ENCODE data around the gene GNGT1. TPM values are rescaled to one million over a fixed set of nuclear protein-coding genes. Genes with fewer than 3 reads are reported as not detected.

Gene GNGT1
- polyA plus RNA-seq, 1 donor from 2014 or later = not detected

DNA sequence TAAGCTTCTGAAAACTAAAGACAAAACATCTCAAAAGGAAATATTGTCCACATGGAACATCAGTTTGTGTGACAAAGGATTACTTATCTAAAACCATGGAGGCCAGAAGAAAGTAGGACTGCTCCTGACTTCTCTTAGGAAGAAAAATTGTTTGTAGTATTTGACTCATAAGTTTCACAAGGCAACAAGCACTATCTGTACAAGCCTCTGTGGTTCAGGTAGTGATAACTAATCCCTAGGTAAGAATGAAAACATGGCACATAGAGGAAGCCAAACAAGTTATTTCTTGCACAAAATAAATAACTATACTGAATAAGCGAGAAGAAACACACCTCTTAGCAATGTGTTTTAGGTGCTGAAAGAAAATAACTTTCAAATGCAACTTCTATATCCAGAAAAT, 46.1 kb upstream of the GNGT1 start:
- no peaks in the 10 kb centered on the region for H4K20me1 ChIP-seq (ENCODE audit: insufficient read depth)
- H3K27me3 ChIP-seq (ENCODE audit: insufficient read depth, low read depth, low read length) = no peaks in the 10 kb centered on the region
- no peaks in the 10 kb centered on the region for H3K79me2 ChIP-seq (replicated peaks; ENCODE audit: insufficient read depth, low read length)
- TF ChIP-seq TAF1 (IDR thresholded peaks at IDR 0.05; ENCODE audit: low read depth) (no peak), POLR2AphosphoS5 (IDR thresholded peaks at IDR 0.05) (no peak), EZH2 (IDR thresholded peaks at IDR 0.05; ENCODE audit: borderline replicate concordance, insufficient read depth, low read length, poor library complexity, severe bottlenecking) (no peak), MXI1 (conservative IDR thresholded peaks at IDR 0.05; ENCODE audit: poor library complexity, severe bottlenecking) (no peak), RAD21 (conservative IDR thresholded peaks at IDR 0.05) (no peak), SMC3 (conservative IDR thresholded peaks at IDR 0.05; ENCODE audit: poor library complexity) (no peak), EP300 (conservative IDR thresholded peaks at IDR 0.05; ENCODE audit: poor library complexity, severe bottlenecking) (no peak)
- TF ChIP-seq, protein P1, sequence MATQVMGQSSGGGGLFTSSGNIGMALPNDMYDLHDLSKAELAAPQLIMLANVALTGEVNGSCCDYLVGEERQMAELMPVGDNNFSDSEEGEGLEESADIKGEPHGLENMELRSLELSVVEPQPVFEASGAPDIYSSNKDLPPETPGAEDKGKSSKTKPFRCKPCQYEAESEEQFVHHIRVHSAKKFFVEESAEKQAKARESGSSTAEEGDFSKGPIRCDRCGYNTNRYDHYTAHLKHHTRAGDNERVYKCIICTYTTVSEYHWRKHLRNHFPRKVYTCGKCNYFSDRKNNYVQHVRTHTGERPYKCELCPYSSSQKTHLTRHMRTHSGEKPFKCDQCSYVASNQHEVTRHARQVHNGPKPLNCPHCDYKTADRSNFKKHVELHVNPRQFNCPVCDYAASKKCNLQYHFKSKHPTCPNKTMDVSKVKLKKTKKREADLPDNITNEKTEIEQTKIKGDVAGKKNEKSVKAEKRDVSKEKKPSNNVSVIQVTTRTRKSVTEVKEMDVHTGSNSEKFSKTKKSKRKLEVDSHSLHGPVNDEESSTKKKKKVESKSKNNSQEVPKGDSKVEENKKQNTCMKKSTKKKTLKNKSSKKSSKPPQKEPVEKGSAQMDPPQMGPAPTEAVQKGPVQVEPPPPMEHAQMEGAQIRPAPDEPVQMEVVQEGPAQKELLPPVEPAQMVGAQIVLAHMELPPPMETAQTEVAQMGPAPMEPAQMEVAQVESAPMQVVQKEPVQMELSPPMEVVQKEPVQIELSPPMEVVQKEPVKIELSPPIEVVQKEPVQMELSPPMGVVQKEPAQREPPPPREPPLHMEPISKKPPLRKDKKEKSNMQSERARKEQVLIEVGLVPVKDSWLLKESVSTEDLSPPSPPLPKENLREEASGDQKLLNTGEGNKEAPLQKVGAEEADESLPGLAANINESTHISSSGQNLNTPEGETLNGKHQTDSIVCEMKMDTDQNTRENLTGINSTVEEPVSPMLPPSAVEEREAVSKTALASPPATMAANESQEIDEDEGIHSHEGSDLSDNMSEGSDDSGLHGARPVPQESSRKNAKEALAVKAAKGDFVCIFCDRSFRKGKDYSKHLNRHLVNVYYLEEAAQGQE (IDR thresholded peaks at IDR 0.05; ENCODE audit: borderline replicate concordance) = no peak
- TF ChIP-seq, protein P2, sequence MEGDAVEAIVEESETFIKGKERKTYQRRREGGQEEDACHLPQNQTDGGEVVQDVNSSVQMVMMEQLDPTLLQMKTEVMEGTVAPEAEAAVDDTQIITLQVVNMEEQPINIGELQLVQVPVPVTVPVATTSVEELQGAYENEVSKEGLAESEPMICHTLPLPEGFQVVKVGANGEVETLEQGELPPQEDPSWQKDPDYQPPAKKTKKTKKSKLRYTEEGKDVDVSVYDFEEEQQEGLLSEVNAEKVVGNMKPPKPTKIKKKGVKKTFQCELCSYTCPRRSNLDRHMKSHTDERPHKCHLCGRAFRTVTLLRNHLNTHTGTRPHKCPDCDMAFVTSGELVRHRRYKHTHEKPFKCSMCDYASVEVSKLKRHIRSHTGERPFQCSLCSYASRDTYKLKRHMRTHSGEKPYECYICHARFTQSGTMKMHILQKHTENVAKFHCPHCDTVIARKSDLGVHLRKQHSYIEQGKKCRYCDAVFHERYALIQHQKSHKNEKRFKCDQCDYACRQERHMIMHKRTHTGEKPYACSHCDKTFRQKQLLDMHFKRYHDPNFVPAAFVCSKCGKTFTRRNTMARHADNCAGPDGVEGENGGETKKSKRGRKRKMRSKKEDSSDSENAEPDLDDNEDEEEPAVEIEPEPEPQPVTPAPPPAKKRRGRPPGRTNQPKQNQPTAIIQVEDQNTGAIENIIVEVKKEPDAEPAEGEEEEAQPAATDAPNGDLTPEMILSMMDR (IDR thresholded peaks at IDR 0.05; ENCODE audit: poor library complexity, severe bottlenecking) = no peak
- H3K9me3 ChIP-seq (ENCODE audit: low read length) = no peaks in the 10 kb centered on the region
- H2AFZ ChIP-seq (ENCODE audit: low read depth, low read length) = no peak overlapping the region
- no peak overlapping the region for H3K4me2 ChIP-seq (ENCODE audit: low read length)
- H3K27ac ChIP-seq (ENCODE audit: low read length) = no peak overlapping the region
- no peak overlapping the region for H3K4me3 ChIP-seq (ENCODE audit: low read length)
- no peaks in the 10 kb centered on the region for H3F3A ChIP-seq (ENCODE audit: insufficient read depth, low read length, poor library complexity, severe bottlenecking)
- H3K9ac ChIP-seq (ENCODE audit: low read length) = no peak overlapping the region
- H3K36me3 ChIP-seq (ENCODE audit: insufficient read depth, low read length) = no peaks in the 10 kb centered on the region
- no peaks in the 10 kb centered on the region for H3K9me2 ChIP-seq (ENCODE audit: insufficient read depth, low read length)

DNA sequence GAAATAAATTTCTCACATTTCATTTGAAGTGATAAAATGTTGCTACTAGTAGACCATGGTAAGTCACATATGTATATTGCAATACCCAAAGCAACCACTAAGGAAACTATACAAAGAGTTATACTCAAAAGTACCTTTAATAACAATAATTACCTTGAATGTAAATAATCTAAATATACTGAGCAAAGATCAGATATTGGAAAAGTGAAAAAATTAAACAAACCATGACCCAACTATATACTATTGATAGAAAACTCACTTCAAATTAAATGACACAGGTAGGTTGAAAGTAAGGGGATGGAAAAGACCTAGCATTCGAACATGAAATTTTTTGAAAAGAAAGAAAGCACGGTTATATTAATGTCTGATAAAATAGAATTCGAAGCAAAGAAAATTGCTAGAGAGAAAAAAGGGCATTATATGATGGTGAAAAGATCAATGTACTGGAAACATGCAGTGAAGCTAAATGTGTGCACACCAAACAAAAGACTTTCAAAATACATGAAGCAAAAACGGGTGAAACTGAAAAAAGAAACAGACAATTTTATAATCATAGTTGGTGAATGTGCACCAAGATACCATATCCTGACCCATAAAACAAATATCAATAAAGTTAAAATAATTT, 44.9 kb upstream of the GNGT1 start:
- Histone ChIP-seq H3K36me3 (ENCODE audit: insufficient read depth, low read length) (no peaks in the 10 kb centered on the region), H3K9ac (ENCODE audit: low read length) (no peak overlapping the region), H3K9me3 (ENCODE audit: low read length) (no peaks in the 10 kb centered on the region), H3K79me2 (replicated peaks; ENCODE audit: insufficient read depth, low read length) (no peaks in the 10 kb centered on the region), H3K4me3 (ENCODE audit: low read length) (no peak overlapping the region), H3K27ac (ENCODE audit: low read length) (no peak overlapping the region), H3F3A (ENCODE audit: insufficient read depth, low read length, poor library complexity, severe bottlenecking) (no peaks in the 10 kb centered on the region), H3K4me2 (ENCODE audit: low read length) (no peak overlapping the region), H4K20me1 (ENCODE audit: insufficient read depth) (no peaks in the 10 kb centered on the region), H3K27me3 (ENCODE audit: insufficient read depth, low read depth, low read length) (no peaks in the 10 kb centered on the region), H3K9me2 (ENCODE audit: insufficient read depth, low read length) (no peaks in the 10 kb centered on the region), H2AFZ (ENCODE audit: low read depth, low read length) (no peak overlapping the region)
- TF ChIP-seq EZH2 (IDR thresholded peaks at IDR 0.05; ENCODE audit: borderline replicate concordance, insufficient read depth, low read length, poor library complexity, severe bottlenecking) (no peak), TAF1 (IDR thresholded peaks at IDR 0.05; ENCODE audit: low read depth) (no peak), EP300 (conservative IDR thresholded peaks at IDR 0.05; ENCODE audit: poor library complexity, severe bottlenecking) (no peak), MXI1 (conservative IDR thresholded peaks at IDR 0.05; ENCODE audit: poor library complexity, severe bottlenecking) (no peak), RAD21 (conservative IDR thresholded peaks at IDR 0.05) (no peak), POLR2AphosphoS5 (IDR thresholded peaks at IDR 0.05) (no peak), SMC3 (conservative IDR thresholded peaks at IDR 0.05; ENCODE audit: poor library complexity) (no peak)
- TF ChIP-seq, protein P2 (IDR thresholded peaks at IDR 0.05; ENCODE audit: poor library complexity, severe bottlenecking) = no peak
- TF ChIP-seq, protein P1 (IDR thresholded peaks at IDR 0.05; ENCODE audit: borderline replicate concordance) = no peak
